Stimulated activated CD8-positive, alpha-beta memory T cell treated with anti-CD3 and anti-CD28 coated beads, Interleukin-15, amount 100 ng/mL, for 1 hour (primary cell): Measurements from ENCODE around the gene DVL1.
"Not testable (repeated sequence)": the region's sequence is repeated elsewhere in the genome, so short reads cannot be mapped to it uniquely, and the experiment has no call there.

Experiments used
- DNase-seq: peaks from one replicate; pipeline ENCODE4 v3.0.0-alpha.2; 2020; ENCODE audit warnings: low read depth

DVL1 gene

GRCh38 chr1:1349256-1350012, at the start of gene DVL1:
DVL1 (minus strand) TSS chr1:1349418; CDS start chr1:1349065, 353 bp downstream.
- DNase-seq: peak; percentile 32

GRCh38 chr1:1398677-1399186, 49.5 kb upstream of the DVL1 start:
- DNase-seq: no peak

- DNase-seq: no peak
Measured at GRCh38 chr1:1397839-1398523, 48.8 kb upstream of the DVL1 start.

GRCh38 chr1:1395166-1395565, 45.9 kb upstream of the DVL1 start:
- no peak for DNase-seq

GRCh38 chr1:1394116-1394515, 44.9 kb upstream of the DVL1 start:
- no peak for DNase-seq

- DNase-seq: no peak
Measured at GRCh38 chr1:1393428-1393827, 44.2 kb upstream of the DVL1 start.

GRCh38 chr1:1393014-1393413, 43.8 kb upstream of the DVL1 start:
- no peak for DNase-seq

GRCh38 chr1:1391225-1391624, 42.0 kb upstream of the DVL1 start:
- DNase-seq: no peak

- DNase-seq: no peak
Measured at GRCh38 chr1:1390675-1391074, 41.5 kb upstream of the DVL1 start.

- DNase-seq: no peak
Measured at GRCh38 chr1:1388078-1388472, 38.9 kb upstream of the DVL1 start.

- no peak for DNase-seq
Measured at GRCh38 chr1:1387098-1388077, 38.2 kb upstream of the DVL1 start.

GRCh38 chr1:1385931-1386330, 36.7 kb upstream of the DVL1 start:
- DNase-seq: no peak

GRCh38 chr1:1385339-1385738, 36.1 kb upstream of the DVL1 start:
- DNase-seq: not testable (repeated sequence)

GRCh38 chr1:1381294-1381693, 32.1 kb upstream of the DVL1 start:
- no peak for DNase-seq

GRCh38 chr1:1380860-1381259, 31.6 kb upstream of the DVL1 start:
- DNase-seq: no peak

GRCh38 chr1:1377540-1378205, 28.5 kb upstream of the DVL1 start:
- DNase-seq: no peak

GRCh38 chr1:1376551-1377226, 27.5 kb upstream of the DVL1 start:
- no peak for DNase-seq

- DNase-seq: peak; percentile 84
Measured at GRCh38 chr1:1374929-1375662, 25.9 kb upstream of the DVL1 start, which contains the start of gene AURKAIP1. AURKAIP1 (minus strand) TSS chr1:1375207; CDS start chr1:1374756, 451 bp downstream.

- DNase-seq: no peak
Measured at GRCh38 chr1:1374589-1374928, 25.3 kb upstream of the DVL1 start.

GRCh38 chr1:1373815-1374588, 24.8 kb upstream of the DVL1 start:
- no peak for DNase-seq
